ENCODE results near the gene FOXP2. TPM values are rescaled to one million over a fixed set of nuclear protein-coding genes. Genes with fewer than 3 reads are reported as not detected.

The FOXP2 gene
- polyA plus RNA-seq, 3 donors = 10.4 to 15.5 (median 14.9) TPM

- DNase-seq = no peak
These were observed 301.3 kb downstream of the FOXP2 start for GRCh38 chr7:114715907-114716306.

- no peak for DNase-seq
These were observed 304.2 kb downstream of the FOXP2 start for GRCh38 chr7:114718861-114719260.

- DNase-seq = no peak
These were observed 306.1 kb downstream of the FOXP2 start for GRCh38 chr7:114720725-114721124.

GRCh38 chr7:114722562-114722961 lies 307.9 kb downstream of the FOXP2 start:
- no peak for DNase-seq

- DNase-seq = no peak
These were observed 308.7 kb downstream of the FOXP2 start for GRCh38 chr7:114723308-114723707.

- DNase-seq = no peak
These were observed 325.5 kb downstream of the FOXP2 start for GRCh38 chr7:114740095-114740494.

- DNase-seq = no peak
These were observed 326.3 kb downstream of the FOXP2 start for GRCh38 chr7:114740941-114741340.

GRCh38 chr7:114741911-114742310 lies 327.3 kb downstream of the FOXP2 start:
- DNase-seq = no peak
